Retinal pigment epithelial cell (primary cell): ENCODE results near the gene ANKS6.

Experiments
- DNase-seq: peaks from one replicate; pipeline ENCODE4 v3.0.0-alpha.2; 2010; ENCODE audit warnings: low read depth
- H3K4me3 ChIP-seq: 2 replicates; pipeline ENCODE4 v1.5.1; 2011; ENCODE audit warnings: mild to moderate bottlenecking, low read length, control low read depth, moderate library complexity
- TF ChIP-seq, protein P1 (sequence below): conservative IDR thresholded peaks from 2 replicates; pipeline ENCODE4 v1.5.1; 2011; ENCODE audit warnings: low read depth, low read length, control low read depth, inconsistent platforms

ANKS6 gene

DNA sequence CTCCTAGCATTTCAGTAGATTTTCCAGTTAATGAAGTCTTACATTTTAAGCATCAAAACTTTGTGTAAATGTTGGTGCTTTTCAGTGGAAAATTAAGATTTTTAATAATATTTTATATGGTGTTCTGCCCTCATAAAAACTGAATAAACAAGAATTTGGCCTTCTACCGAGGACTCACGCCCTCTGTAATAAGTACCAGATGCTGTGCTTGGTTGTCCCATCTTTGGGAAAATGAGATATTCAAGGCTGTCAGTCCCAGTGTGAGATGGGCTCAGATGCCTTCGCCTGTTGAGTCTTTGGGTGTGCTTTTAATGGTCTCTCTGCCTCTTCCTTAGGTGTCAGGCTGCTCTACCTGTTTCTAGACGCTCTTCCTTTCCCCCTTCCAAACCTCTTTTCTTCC, 39.9 kb upstream of the ANKS6 start:
- H3K4me3 ChIP-seq = no peak overlapping the region
- TF ChIP-seq, protein P1, sequence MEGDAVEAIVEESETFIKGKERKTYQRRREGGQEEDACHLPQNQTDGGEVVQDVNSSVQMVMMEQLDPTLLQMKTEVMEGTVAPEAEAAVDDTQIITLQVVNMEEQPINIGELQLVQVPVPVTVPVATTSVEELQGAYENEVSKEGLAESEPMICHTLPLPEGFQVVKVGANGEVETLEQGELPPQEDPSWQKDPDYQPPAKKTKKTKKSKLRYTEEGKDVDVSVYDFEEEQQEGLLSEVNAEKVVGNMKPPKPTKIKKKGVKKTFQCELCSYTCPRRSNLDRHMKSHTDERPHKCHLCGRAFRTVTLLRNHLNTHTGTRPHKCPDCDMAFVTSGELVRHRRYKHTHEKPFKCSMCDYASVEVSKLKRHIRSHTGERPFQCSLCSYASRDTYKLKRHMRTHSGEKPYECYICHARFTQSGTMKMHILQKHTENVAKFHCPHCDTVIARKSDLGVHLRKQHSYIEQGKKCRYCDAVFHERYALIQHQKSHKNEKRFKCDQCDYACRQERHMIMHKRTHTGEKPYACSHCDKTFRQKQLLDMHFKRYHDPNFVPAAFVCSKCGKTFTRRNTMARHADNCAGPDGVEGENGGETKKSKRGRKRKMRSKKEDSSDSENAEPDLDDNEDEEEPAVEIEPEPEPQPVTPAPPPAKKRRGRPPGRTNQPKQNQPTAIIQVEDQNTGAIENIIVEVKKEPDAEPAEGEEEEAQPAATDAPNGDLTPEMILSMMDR = no peak
- no peak for DNase-seq

DNA sequence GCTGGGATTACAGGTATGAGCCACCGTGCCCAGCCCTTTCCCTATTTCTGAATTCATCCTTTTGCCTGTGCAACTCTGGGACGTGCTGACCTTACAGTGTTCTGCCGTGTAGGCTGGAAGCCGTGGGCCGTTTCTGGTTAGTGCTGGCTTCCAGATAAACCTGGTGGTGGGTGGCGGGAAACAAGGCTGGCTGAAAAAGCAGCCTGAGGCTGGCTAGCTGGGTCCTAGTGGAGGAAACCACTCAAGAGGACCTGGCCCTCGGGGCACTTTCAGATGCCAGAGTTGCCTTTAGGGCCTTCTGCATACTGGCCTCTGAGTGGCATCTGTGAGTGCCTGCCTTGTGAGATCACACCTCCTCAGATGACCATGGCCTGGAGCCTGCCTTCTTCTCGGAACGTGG, 38.0 kb upstream of the ANKS6 start:
- TF ChIP-seq, protein P1 = no peak
- H3K4me3 ChIP-seq = no peak overlapping the region
- no peak for DNase-seq

DNA sequence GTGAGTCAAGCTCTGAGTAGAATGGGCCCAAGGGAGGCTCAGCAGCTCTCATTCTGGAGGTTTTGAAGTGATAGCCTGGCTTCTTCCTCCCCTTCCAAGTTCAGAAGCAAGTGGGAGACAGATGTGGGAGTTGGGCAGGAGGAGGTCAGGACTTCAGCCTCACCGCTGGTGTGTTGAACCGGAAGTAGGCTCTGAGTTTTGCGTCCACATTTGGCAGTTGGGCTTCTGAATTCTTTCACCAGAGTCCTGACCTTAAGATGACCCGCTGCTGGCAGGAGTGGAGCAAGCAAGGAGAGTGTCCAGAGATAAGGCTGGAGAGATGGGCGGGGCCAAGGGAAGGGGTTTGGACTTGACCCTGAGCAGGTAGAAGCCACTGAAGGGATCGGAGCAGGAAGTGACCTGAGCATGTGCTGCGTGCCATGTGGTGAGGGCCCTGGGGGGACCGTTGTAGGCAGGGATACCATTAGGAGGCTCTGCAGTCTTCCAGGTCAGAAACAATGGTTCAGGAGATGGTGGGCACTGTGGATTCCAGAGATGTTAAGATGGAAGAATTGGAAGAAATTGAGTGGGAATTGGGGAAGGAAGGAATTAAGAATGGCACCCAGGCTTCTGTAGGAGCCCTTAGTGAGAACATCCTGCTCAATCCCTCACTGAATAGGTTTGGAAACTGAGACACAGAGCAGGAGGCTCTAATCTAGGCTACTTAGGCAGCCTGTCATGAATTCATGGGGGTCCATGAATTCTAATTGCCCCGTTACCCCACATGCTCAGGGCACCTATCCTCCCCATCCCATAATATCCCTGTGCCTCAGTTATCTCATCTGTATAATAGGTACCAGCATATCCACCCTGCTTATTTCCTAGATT, 37.0 kb upstream of the ANKS6 start:
- DNase-seq = no peak
- no peak overlapping the region for H3K4me3 ChIP-seq
- TF ChIP-seq, protein P1 = no peak

DNA sequence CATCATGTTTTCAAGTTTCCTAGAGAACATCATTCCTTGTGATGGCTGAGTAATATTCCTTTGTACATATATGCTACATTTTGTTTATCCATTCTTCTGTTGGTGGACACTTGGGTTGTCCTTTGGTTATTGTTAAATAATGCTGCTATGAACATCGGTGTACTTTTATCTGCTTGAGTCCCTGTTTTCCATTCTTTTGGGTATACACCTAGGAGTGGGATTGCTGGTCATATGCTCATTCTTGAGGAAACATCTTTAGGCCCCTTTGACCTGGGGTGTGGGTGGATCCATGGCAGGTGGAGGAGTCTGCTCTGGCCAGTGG, 36.4 kb upstream of the ANKS6 start:
- no peak overlapping the region for H3K4me3 ChIP-seq
- DNase-seq = no peak
- TF ChIP-seq, protein P1 = no peak

DNA sequence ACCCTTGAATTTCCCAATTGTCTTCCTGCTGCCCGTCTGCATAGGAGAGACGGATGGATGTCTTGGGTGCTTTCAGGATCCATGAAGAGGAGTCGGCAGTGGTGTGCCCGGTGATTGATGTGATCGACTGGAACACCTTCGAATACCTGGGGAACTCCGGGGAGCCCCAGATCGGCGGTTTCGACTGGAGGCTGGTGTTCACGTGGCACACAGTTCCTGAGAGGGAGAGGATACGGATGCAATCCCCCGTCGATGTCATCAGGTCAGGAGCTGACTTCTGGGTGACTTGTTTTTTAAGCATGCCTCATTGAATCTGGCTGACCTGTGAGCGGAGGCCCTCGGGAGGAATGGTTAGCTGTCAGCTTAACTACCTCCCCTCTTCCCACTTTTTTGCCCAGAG, 35.3 kb upstream of the ANKS6 start:
- no peak overlapping the region for H3K4me3 ChIP-seq
- TF ChIP-seq, protein P1 = no peak
- no peak for DNase-seq

DNA sequence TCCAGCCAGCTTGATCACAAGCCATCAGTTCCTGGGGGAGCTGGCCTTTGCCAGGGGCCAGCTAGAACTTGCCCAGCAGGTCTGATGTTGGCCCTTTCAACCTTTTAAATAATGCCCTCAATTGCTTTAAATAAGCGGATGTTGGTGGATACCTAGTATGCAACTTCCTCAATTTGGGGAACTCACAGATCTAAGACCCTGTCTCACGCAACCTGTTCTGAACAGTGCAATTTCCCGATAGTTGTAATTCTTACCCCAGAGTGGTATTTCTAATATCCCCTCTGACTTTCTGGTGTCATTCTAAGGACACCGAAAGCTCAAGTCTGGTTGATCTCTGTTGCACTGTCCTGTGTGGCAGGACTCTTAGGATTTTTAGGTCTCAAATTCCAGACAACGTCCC, 34.2 kb upstream of the ANKS6 start:
- DNase-seq = no peak
- TF ChIP-seq, protein P1 = no peak
- no peak overlapping the region for H3K4me3 ChIP-seq

DNA sequence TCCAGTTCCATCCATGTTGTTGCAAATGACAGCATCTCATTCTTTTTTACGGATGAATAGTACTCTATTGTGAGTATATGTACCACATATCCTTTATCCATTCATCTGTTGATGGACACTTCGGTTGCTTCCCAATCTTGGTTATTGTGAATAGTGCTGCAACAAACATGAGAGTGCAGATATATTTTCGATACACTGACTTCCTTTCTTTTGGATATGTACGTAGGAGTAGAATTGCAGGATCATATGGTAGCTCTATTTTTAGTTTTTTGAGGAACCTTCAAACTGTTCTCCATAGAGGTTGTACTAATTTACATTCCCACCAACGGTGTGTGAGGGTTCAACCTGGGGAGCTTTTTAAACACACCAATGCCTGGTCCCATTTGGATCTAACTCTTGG, 33.4 kb upstream of the ANKS6 start:
- no peak for DNase-seq
- H3K4me3 ChIP-seq = no peak overlapping the region
- TF ChIP-seq, protein P1 = no peak
